Effector CD8-positive, alpha-beta T cell (primary cell): Measurements from ENCODE around the gene VOPP1.

ENCODE experiments used
- DNase-seq: peaks from one replicate; lab custom pipeline; 2025; lab: John Stamatoyannopoulos, UW

Gene VOPP1

DNA sequence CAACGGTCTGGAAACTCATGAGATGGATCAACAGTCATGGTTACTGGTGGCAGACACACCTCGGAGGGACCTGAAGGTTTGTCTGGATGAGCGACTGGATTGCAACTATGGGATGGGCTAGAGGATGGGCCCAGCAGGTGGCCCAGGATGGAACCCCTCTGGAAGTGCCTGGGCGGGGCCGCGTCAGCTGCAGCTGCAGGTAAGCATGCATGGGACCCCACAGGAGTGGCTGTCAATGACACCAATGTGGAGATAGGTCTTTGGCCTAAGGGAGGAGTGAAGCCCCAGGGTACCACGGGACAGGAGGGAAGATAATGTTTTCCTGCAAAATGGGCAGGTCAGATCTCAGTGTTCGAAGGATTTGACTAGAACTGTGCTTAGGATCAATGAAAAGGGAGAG is 103.8 kb downstream of the VOPP1 start:
- no peak for DNase-seq

DNA sequence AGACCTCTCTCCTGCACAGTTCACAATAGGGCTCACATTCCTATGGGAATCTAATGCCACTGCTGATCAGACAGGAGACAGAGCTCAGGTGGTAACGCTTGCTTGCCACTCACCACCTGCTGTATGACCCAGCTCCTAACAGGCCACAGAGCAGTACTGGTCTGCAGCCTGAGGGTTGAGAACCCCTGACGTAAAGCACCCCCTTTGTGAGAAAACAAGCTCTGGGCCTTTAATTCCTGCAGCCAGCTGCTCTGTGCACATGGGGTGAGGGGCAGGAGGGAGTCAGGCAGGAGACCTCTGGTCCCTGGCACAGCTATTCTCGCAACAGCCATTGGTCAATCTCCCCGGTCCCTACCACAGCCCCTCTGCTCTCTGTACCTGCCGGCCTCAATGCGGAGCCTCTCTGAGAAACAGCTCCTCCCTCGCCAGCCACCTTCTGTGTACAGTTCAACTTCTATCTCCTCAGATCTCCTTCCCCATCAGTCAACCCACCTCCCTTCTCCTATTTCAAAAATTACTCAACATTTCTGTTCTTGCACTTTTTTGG is 105.2 kb downstream of the VOPP1 start:
- no peak for DNase-seq

- no peak for DNase-seq
Measured at GRCh38 chr7:55465691-55466090, 106.6 kb downstream of the VOPP1 start.

GRCh38 chr7:55464422-55464821 is 107.9 kb downstream of the VOPP1 start:
- no peak for DNase-seq

DNA sequence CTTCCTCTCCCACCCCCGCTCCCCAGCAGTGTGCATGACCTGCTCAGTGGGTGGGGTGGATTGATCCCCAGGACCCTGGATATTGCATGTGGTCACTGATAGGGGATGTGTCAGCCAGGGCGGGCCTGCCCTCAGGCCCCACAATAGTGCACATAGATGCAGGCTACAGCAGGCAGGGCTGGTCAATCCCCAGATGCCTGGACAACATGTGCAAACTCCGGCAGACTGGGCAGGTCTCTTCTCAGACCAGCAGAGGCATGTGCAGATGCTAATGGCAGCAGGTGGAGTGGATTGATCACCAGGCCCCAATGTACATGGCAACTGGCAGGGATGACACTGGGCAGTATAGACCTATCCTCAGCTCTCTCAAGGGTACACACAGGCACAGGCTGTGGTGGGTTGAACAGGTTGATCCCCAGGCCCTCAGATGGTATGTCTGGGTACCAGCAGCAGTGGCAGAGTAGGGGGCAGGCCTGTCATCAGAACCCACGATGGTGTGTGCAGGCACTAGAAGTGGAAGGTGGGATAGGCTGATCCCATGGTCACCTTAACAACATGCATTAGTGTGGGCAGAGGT is 108.5 kb downstream of the VOPP1 start:
- DNase-seq = no peak

GRCh38 chr7:55458351-55458750 is 114.0 kb downstream of the VOPP1 start:
- DNase-seq = no peak

DNA sequence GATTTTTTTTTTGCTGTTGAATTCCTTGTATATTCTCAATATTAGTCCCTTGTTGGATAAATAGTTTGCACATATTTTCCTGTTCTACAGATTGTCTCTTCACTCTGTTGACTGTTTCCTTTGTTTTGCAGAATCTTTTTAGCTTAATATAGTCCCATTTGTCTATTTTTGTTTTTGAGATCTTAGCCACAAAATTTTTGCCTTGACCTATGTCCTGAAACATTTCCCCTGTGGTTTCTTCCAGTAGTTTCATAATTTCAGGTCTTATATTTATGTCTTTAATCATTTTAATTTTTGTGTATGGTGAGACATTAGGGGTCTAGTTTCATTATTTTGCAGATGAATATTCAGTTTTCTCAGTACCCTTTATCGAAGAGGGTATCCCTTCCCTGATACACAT is 114.5 kb downstream of the VOPP1 start:
- DNase-seq = no peak

DNA sequence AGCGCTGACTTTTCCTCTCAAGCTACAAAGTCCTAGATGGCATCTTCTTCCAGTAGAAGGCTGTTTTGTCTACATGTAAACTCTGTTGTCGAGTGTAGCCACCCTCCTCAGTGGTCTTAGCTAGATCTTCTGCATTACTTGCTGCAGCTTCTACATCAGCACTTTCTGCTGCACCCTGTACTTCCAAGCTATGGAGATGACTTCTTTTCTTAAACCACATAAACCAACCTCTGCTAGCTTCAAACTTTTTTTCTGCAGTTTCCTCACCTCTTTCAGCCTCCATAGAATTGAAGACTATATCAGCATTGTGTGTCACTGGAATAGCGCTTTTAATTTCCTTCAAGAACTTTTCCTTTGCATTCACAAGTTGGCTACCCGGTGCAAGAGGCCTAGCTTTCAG is 119.3 kb downstream of the VOPP1 start:
- no peak for DNase-seq

DNA sequence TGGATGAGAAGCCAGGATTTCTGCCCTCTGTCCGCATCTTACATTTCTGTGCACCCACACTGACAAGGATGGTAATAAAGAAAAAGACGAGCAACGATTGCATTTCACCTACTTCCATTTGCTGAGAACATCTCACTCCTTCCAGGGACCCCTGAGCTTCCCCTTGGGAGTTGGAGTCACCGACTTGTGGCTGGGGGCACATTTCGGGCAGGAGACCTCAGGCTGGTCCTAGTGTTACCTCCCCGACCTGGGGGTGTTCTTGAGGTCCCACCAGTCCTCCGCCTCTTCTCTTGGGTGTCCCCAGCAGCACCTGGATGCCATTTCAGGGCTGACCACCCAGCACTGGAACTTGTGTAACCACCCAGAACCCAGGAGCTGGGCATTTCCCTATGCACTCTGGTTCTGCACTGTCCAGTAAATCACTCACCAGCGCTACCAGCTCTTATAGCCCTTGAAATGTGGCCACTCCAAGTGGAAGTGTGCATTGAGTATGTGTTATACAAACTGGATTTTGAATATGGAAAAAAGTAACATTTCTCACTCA is 122.2 kb downstream of the VOPP1 start:
- DNase-seq = no peak

DNA sequence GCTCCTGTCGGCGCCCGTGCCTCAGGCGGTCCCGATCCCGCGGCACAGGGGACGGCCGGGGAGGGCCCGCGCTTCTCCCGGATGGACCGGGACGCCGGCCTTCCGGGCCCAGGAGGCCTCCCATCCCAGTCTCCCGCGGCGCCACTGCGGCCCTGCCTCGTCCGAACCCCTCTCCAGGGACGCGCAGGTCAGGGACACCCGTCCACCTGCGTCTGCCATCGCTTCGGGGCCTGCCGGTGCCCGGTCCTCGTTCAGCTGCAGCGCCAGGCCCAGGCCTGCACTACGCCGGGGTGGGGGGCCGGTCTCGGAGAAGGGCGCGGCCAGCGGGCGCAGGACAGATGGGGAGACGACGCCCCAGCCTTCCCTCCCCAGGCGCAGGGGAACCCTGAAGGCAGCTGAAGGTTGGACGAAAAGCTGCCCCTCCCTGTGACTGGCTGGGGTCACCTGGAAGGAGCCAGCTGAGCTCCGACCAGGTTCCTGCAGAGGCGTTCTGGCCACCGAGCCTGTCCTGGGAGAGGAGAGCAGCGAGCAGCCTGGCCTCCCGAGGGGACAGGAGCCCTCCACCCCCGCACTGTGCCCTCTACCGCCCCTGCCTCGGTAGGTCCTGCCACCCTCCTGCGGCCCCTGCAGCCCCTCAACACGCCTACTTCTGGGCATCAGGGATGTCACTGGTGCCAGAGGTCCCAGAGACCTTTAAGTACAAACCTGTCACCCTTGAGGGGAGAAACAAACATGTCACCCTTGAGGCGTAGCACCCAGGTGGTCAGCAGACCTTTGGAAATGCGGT is 122.9 kb downstream of the VOPP1 start:
- no peak for DNase-seq

GRCh38 chr7:55448526-55448925 is 123.8 kb downstream of the VOPP1 start:
- no peak for DNase-seq

DNA sequence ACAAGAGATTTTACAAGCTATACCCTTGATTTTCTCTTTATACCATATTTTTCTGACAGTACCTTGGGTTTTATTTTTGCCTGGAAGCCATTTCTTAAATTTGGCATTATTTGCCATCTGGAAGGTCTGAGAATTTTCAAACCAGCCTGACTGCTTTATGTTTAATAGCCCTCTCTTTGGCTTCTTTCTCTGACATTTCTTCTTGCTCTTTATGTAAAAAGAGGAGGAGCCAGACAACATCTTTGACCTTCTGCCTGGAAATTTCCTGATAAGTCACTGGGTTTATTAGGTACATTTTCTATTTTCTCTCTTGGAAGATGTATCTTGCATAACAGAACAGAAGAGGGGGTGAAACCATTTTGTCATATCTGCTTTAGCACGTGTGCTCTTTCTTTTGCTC is 127.5 kb downstream of the VOPP1 start:
- DNase-seq = no peak

- no peak for DNase-seq
Measured at GRCh38 chr7:55441774-55442522, 130.4 kb downstream of the VOPP1 start.

GRCh38 chr7:55441002-55441401 is 131.3 kb downstream of the VOPP1 start:
- no peak for DNase-seq

GRCh38 chr7:55440040-55440690 is 132.1 kb downstream of the VOPP1 start:
- DNase-seq = no peak

GRCh38 chr7:55439627-55440026 is 132.7 kb downstream of the VOPP1 start:
- no peak for DNase-seq

DNA sequence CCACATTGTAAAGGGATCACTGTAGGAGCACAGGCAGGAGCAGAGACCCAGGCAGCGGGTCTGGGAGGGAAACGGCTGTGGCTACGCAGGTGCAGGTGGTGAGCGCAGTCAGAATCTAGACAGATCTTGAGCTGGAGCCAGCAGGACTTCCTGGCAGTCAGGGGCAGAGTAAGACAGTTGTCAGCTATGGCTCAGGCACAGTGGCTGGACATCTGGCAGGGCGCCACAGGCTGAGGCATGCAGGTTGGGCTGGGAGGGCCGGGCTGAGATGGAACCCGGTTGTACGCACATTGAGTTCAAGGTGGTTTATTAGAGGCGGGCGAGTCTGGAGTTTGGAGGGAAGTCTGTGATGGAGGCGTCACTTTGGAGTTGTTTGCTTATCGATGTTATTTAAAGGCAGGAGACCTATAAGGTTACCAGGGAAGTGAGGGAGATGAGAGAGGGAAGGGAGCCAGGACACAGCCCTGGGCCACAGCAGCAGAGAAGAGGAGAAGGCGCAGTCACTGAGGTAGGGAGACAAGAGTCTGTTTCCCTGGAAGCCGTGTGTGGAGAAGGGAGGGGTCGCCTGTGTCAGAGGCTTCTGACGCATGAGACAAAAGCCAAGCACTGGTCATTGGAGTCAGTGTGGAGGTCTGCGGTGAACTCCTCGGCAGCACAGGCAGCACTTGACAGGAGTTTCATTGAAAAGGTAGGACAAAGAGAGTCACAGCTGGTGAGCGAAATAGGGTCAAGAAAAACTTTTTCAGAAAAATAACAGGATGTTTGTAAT is 133.4 kb downstream of the VOPP1 start:
- DNase-seq = no peak

GRCh38 chr7:55438085-55438756 is 134.1 kb downstream of the VOPP1 start:
- no peak for DNase-seq

DNA sequence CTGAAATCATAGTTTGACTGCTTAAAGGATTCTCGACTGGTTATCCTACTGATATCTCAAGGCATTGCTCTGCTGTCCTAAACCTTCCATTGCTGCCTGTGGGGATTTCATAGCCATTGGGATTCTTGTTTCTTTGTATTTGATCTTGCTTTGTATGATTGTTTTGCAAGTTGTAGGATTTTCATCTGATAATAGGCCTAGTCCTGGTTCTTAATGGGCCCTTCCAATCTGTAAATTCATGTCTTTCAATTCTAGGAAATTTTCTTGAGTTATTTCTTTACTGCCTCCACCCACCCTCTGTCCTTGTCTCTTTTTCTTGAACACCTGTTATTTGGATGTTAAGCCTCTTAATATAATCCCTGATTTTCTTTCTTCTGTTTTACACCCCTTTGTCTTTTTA is 134.9 kb downstream of the VOPP1 start:
- no peak for DNase-seq

GRCh38 chr7:55436457-55436856 is 135.8 kb downstream of the VOPP1 start:
- no peak for DNase-seq

DNA sequence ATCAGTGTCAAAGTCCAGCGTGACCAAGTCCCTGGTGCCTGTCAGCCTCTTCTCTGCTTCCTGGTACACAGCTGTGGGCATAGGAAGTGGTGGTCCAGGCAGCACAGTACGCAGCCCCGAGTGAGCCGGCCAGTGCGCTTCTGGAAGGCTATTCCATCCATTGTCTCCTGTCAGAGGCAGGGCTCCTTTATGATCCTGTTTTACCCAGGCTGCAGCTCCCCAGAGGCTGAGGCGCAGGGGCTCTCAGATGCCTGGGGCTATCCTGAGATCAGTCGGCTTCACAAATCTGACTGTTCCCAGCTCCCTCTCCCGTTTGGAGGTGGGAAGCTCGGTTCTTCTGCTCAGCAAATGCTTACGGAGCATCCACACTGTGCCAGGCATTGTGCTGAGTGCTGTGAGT is 136.8 kb downstream of the VOPP1 start:
- DNase-seq = no peak
